DND-41 (cell line): Measurements from ENCODE around the gene USP32.
"Not testable (repeated sequence)": the region's sequence is repeated elsewhere in the genome, so short reads cannot be mapped to it uniquely, and the experiment has no call there.

Experiments used
- ATAC-seq: fragments of 200-7000 bp; cut with Tn5 transposase; 3 replicates; pipeline ENCODE4 v1.9.1; 2021; ENCODE audit warnings: low read depth; ENCODE audit not compliant: insufficient read depth
- DNase-seq: peaks from one replicate; pipeline ENCODE4 v3.0.0-alpha.2; 2020
- H2AFZ ChIP-seq: 2 replicates; pipeline ENCODE4 v1.6.0; 2012; ENCODE audit warnings: low read depth, low read length
- H3K27ac ChIP-seq: 2 replicates; pipeline ENCODE4 v1.5.1; 2012; ENCODE audit warnings: low read length, inconsistent platforms
- H3K27me3 ChIP-seq: fragments of 200-600 bp; sonication (generic); 2 replicates; pipeline ENCODE4 v1.6.0; 2012; ENCODE audit warnings: low read length, mild to moderate bottlenecking, inconsistent platforms; ENCODE audit not compliant: insufficient read depth, poor library complexity
- H3K36me3 ChIP-seq: 2 replicates; pipeline ENCODE4 v1.5.1; 2012; ENCODE audit warnings: low read length, inconsistent platforms; ENCODE audit not compliant: insufficient read depth
- H3K4me1 ChIP-seq: 2 replicates; pipeline ENCODE4 v1.5.1; 2012; ENCODE audit warnings: mild to moderate bottlenecking, low read length; ENCODE audit not compliant: insufficient read depth
- H3K4me2 ChIP-seq: 2 replicates; pipeline ENCODE4 v1.6.0; 2012; ENCODE audit warnings: mild to moderate bottlenecking, moderate library complexity, low read length, inconsistent platforms; ENCODE audit not compliant: insufficient read depth
- H3K4me3 ChIP-seq, 2 experiments: fragments of 200-600 bp in 1 of 2; shearing (Covaris generic) in 1 of 2; 2 replicates each; pipeline ENCODE4 v1.5.1; 2012 to 2016; ENCODE audit warnings: inconsistent platforms in 2 of 2, low read length in 2 of 2, mild to moderate bottlenecking in 2 of 2, low read depth in 1 of 2, moderate library complexity in 1 of 2
- H3K79me2 ChIP-seq: 2 replicates; pipeline ENCODE4 v1.6.0; 2012; ENCODE audit warnings: low read length, inconsistent platforms; ENCODE audit not compliant: insufficient read depth
- H3K9ac ChIP-seq: 2 replicates; pipeline ENCODE4 v1.6.0; 2012; ENCODE audit warnings: low read depth, mild to moderate bottlenecking, inconsistent platforms, low read length, moderate library complexity
- H3K9me3 ChIP-seq: 2 replicates; pipeline ENCODE4 v1.5.1; 2012; ENCODE audit warnings: low read length, moderate library complexity, mild to moderate bottlenecking, inconsistent platforms; ENCODE audit not compliant: insufficient read depth, severe bottlenecking
- H4K20me1 ChIP-seq: 2 replicates; pipeline ENCODE4 v1.6.0; 2012; ENCODE audit warnings: low read length; ENCODE audit not compliant: insufficient read depth
- CTCF ChIP-seq: IDR thresholded peaks from 2 replicates; pipeline ENCODE4 v1.5.1; 2012; ENCODE audit warnings: borderline replicate concordance, low read length, moderate library complexity, mild to moderate bottlenecking; ENCODE audit not compliant: poor library complexity, severe bottlenecking; ENCODE audit errors: extremely low read depth
- EZH2 ChIP-seq: IDR thresholded peaks from 3 replicates; pipeline ENCODE4 v1.6.1; 2012; ENCODE audit warnings: borderline replicate concordance, low read depth, mild to moderate bottlenecking, moderate library complexity, low read length, inconsistent platforms; ENCODE audit not compliant: severe bottlenecking

Gene USP32

GRCh38 chr17:60381958-60382357 is 10.0 kb downstream of the USP32 start:
- H3K27ac ChIP-seq = no peak overlapping the region
- peaks cover 8% of the 10 kb centered on the region; the same call in 1 of the 2 replicates for H3K4me1 ChIP-seq
- no peaks in the 10 kb centered on the region for H3K27me3 ChIP-seq
- DNase-seq (no peak), ATAC-seq (no peak)
- peaks cover 79% of the 10 kb centered on the region for H3K79me2 ChIP-seq
- H3K36me3 ChIP-seq = peaks cover 9% of the 10 kb centered on the region; the same call in 1 of the 2 replicates
- H3K4me2 ChIP-seq = no peak overlapping the region
- H3K9ac ChIP-seq = no peak overlapping the region
- no peak for TF ChIP-seq EZH2
- TF ChIP-seq CTCF = no peak
- no peak overlapping the region for H2AFZ ChIP-seq
- H3K4me3 ChIP-seq = no peak overlapping the region
- H4K20me1 ChIP-seq = peaks cover 16% of the 10 kb centered on the region
- H3K9me3 ChIP-seq = no peaks in the 10 kb centered on the region

DNA sequence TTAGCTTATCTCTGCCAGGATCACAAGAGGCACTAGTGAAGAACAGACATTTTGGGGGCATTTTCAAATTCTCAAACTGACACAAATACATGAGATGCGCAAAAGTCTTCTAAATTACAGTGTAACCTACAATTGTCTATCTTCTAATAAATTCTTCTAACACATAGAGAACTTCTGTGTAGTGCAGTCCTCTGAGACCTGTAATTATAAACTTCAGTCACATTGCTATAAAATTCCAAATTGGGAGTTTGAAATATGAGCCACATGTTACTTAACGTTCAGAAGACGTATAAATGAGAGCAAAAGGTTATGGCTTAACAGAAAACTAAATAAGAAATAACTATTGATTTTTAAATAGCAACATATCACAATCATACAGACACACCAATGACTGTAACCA is 12.5 kb downstream of the USP32 start:
- H3K27ac ChIP-seq, H3K4me3 ChIP-seq, H3K27me3 ChIP-seq, H3K36me3 ChIP-seq, ATAC-seq, DNase-seq, H3K9ac ChIP-seq, H2AFZ ChIP-seq, H3K4me2 ChIP-seq, H3K9me3 ChIP-seq, H3K4me1 ChIP-seq: not testable (repeated sequence)
- Histone ChIP-seq H4K20me1 (peaks cover 11% of the 10 kb centered on the region), H3K79me2 (peaks cover 58% of the 10 kb centered on the region)

GRCh38 chr17:60378187-60378586 is 13.7 kb downstream of the USP32 start:
- H4K20me1 ChIP-seq, ATAC-seq, H3K9ac ChIP-seq, H3K27ac ChIP-seq, H2AFZ ChIP-seq, H3K4me1 ChIP-seq, H3K27me3 ChIP-seq, H3K4me3 ChIP-seq, H3K9me3 ChIP-seq, DNase-seq, H3K4me2 ChIP-seq: not testable (repeated sequence)
- H3K79me2 ChIP-seq = peaks cover 54% of the 10 kb centered on the region
- H3K36me3 ChIP-seq = peaks cover 13% of the 10 kb centered on the region

DNA sequence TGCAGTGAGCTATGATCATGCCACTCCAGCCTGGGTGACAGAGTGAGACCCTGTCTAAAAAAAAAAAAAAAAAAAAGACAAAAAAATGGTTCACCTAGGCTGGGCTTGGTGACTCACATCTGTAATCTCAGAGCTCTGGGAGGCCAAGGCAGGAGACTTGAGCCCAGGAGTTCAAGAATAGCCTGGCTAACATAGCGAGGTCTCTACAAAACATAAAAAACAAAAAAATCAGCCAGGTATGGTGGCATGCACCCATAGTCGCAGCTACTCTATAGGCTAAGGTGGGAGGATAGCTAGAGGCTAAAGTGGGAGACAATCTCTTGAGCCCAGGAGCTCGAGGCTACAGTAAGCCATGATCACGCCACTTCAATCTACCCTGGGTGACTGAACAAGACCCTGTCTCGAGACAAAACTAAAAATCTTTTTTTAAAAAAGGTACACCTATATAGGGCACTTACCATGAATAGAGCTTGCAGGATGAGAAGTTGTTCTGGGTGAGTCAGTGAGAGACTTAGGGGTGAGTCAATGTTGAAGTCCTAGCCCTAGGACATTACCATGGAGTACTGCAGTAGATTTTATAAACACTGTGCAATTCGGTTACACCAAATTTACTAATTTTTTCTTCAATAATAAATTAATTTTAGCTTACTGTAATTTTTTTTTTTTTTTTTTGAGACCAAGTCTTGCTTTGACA is 19.0 kb downstream of the USP32 start:
- TF ChIP-seq CTCF = no peak
- no peak for TF ChIP-seq EZH2
- Histone ChIP-seq H3K4me3 (no peak overlapping the region), H3K9ac (no peak overlapping the region), H3K4me2 (no peak overlapping the region), H3K79me2 (peaks cover 67% of the 10 kb centered on the region), H3K27me3 (no peaks in the 10 kb centered on the region), H3K4me1 (no peaks in the 10 kb centered on the region), H2AFZ (no peak overlapping the region), H3K27ac (no peak overlapping the region), H3K36me3 (peaks cover 7% of the 10 kb centered on the region; the same call in 1 of the 2 replicates), H3K9me3 (no peaks in the 10 kb centered on the region), H4K20me1 (no peaks in the 10 kb centered on the region; the same call in 1 of the 2 replicates)
- no peak for DNase-seq
- ATAC-seq = no peak
